ENCODE data around the gene COG1. TPM values are rescaled to one million over a fixed set of nuclear protein-coding genes. Genes with fewer than 3 reads are reported as not detected.

The COG1 gene
- total and polyA plus RNA-seq, 9 of the 15 experiments (the other 6 are each of a cell fraction or from before 2014, with no cell fraction given): 9.5 to 26.8 (median 12.9) TPM

DNA sequence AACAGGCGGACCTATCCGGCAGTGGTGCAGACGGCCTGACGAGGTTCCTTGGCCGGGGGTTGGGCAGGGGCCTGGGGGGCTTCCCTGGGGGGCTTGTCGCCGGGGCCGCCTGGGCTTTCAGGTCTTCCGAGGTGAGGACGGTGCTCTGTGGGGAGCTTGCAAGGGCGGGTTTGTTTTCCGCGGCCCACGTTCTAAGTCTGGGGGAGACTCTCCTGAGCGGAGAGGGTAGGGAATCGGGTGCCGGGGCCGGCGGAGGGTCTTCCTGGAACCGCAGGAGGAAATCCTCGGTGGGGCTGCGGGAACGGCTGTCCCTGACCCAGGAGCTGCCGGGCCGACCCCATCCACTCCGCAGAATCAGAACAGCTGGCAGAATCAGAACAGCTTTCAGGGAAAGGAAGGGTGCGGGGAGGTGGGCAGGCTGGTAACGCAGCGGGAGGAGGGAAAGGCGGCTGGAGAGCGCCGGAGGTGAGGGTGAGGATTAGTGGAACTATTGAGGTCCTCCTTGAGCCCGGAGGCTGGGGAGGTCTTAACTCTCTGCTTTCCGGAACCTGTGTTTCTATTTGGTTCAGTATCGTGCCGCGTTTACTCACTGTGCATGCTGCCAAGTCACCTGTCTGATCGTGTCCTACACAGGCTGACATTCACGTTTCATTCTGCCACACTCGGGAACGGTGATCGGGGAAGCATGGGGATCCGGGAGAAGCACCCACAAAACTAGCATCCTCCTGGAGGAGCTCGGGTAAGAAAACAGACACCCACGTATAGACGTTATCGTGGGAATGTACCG, 39.9 kb downstream of the COG1 start (continued):
- no peak for TF ChIP-seq NELFE (IDR thresholded peaks at IDR 0.05; ENCODE audit: insufficient read depth, insufficient read length)
- no peak for TF ChIP-seq ZNF347 (CRISPR knock-in tag; IDR thresholded peaks at IDR 0.05; ENCODE audit: low read depth)
- TF ChIP-seq, protein P1, sequence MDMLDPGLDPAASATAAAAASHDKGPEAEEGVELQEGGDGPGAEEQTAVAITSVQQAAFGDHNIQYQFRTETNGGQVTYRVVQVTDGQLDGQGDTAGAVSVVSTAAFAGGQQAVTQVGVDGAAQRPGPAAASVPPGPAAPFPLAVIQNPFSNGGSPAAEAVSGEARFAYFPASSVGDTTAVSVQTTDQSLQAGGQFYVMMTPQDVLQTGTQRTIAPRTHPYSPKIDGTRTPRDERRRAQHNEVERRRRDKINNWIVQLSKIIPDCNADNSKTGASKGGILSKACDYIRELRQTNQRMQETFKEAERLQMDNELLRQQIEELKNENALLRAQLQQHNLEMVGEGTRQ (CRISPR knock-in tag; IDR thresholded peaks at IDR 0.05): no peak
- TF ChIP-seq ZNF263 (CRISPR knock-in tag; IDR thresholded peaks at IDR 0.05; ENCODE audit: borderline replicate concordance): peak; percentile 91
- TF ChIP-seq, protein P2, sequence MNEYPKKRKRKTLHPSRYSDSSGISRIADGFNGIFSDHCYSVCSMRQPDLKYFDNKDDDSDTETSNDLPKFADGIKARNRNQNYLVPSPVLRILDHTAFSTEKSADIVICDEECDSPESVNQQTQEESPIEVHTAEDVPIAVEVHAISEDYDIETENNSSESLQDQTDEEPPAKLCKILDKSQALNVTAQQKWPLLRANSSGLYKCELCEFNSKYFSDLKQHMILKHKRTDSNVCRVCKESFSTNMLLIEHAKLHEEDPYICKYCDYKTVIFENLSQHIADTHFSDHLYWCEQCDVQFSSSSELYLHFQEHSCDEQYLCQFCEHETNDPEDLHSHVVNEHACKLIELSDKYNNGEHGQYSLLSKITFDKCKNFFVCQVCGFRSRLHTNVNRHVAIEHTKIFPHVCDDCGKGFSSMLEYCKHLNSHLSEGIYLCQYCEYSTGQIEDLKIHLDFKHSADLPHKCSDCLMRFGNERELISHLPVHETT (CRISPR knock-in tag; conservative IDR thresholded peaks at IDR 0.05 in 1 of 2, IDR thresholded peaks at IDR 0.05 in 1 of 2): 0 out of 4 replicates have a peak, but pooled peaks of 1 of the 2 experiments have one; percentile 8
- no peak for TF ChIP-seq PHB2 (IDR thresholded peaks at IDR 0.05; ENCODE audit: low read depth)
- no peak for TF ChIP-seq CBFA2T3 (IDR thresholded peaks at IDR 0.05)
- no peak for TF ChIP-seq HNRNPL (IDR thresholded peaks at IDR 0.05; ENCODE audit: low read depth, low read length)
- peak; percentile 11; the same call in 1 of the 2 replicates for TF ChIP-seq ELF1 (tag; IDR thresholded peaks at IDR 0.05)
- peak; percentile 97 for TF ChIP-seq ZBTB7A (IDR thresholded peaks at IDR 0.05; ENCODE audit: borderline replicate concordance, control insufficient read depth, low read depth, low read length)
- no peak for TF ChIP-seq TEAD1 (CRISPR knock-in tag; IDR thresholded peaks at IDR 0.05)
- no peak for TF ChIP-seq ELK1 (CRISPR knock-in tag; IDR thresholded peaks at IDR 0.05)
- no peak for TF ChIP-seq MCM2 (IDR thresholded peaks at IDR 0.05; ENCODE audit: low read depth)
- TF ChIP-seq E2F8 (IDR thresholded peaks at IDR 0.05; ENCODE audit: low read depth, partially characterized antibody): no peak
- no peak for TF ChIP-seq MAFF (IDR thresholded peaks at IDR 0.05; ENCODE audit: low read length)
- TF ChIP-seq FOXA3 (CRISPR knock-in tag; conservative IDR thresholded peaks at IDR 0.05 in 1 of 2, IDR thresholded peaks at IDR 0.05 in 1 of 2): no peak
- TF ChIP-seq CREM (IDR thresholded peaks at IDR 0.05; ENCODE audit: low read depth): no peak
- TF ChIP-seq ZNF717 (CRISPR knock-in tag; IDR thresholded peaks at IDR 0.05): no peak
- TF ChIP-seq DMBX1 (CRISPR knock-in tag; IDR thresholded peaks at IDR 0.05; ENCODE audit: borderline replicate concordance): no peak
- no peak for TF ChIP-seq ZNF253 (CRISPR knock-in tag; conservative IDR thresholded peaks at IDR 0.05)

All from K562 (cell line).